GM23248 (cell line): ENCODE measurements around the gene SUCLG1. TPM values are rescaled to one million over a fixed set of nuclear protein-coding genes. Genes with fewer than 3 reads are reported as not detected.

ENCODE experiments used
- DNase-seq: peaks from one replicate; pipeline ENCODE4 v3.0.0-alpha.2; 2015
- H2AFZ ChIP-seq: fragments of 200-600 bp; sonication (generic); 2 replicates; pipeline ENCODE4 v1.6.1; 2016; ENCODE audit warnings: antibody characterized with exemption
- H3F3A ChIP-seq: fragments of 200-600 bp; sonication (generic); 2 replicates; pipeline ENCODE4 v1.6.1; 2016; ENCODE audit warnings: mild to moderate bottlenecking, antibody characterized with exemption, mixed run types; ENCODE audit not compliant: insufficient read depth
- H3K27ac ChIP-seq: fragments of 200-600 bp; sonication (generic); 2 replicates; pipeline ENCODE4 v1.5.1; 2016; ENCODE audit warnings: mild to moderate bottlenecking
- H3K27me3 ChIP-seq: fragments of 200-600 bp; sonication (generic); replicated peaks from 2 replicates; pipeline ENCODE4 v1.6.1; 2016; ENCODE audit warnings: mild to moderate bottlenecking; ENCODE audit not compliant: insufficient read depth
- H3K36me3 ChIP-seq: fragments of 200-600 bp; sonication (generic); 2 replicates; pipeline ENCODE4 v1.6.1; 2016; ENCODE audit warnings: low read depth, mild to moderate bottlenecking
- H3K4me1 ChIP-seq: fragments of 200-600 bp; sonication (generic); 2 replicates; pipeline ENCODE4 v1.6.1; 2016; ENCODE audit warnings: mild to moderate bottlenecking; ENCODE audit not compliant: insufficient read depth
- H3K4me2 ChIP-seq: fragments of 200-600 bp; sonication (generic); one replicate; pipeline ENCODE4 v1.6.1; 2016; ENCODE audit warnings: mild to moderate bottlenecking; ENCODE audit not compliant: unreplicated experiment
- H3K4me3 ChIP-seq: fragments of 200-600 bp; sonication (generic); 2 replicates; pipeline ENCODE4 v1.5.1; 2016; ENCODE audit warnings: mild to moderate bottlenecking
- H3K79me2 ChIP-seq: fragments of 200-600 bp; sonication (generic); 2 replicates; pipeline ENCODE4 v1.6.1; 2016; ENCODE audit warnings: mild to moderate bottlenecking; ENCODE audit not compliant: insufficient read depth
- H3K9ac ChIP-seq: fragments of 200-600 bp; sonication (generic); 2 replicates; pipeline ENCODE4 v1.6.1; 2016; ENCODE audit warnings: mild to moderate bottlenecking
- H3K9me2 ChIP-seq: fragments of 200-600 bp; sonication (generic); 2 replicates; pipeline ENCODE4 v1.6.1; 2016; ENCODE audit warnings: mixed run types, mild to moderate bottlenecking, moderate library complexity; ENCODE audit not compliant: insufficient read depth
- H3K9me3 ChIP-seq: fragments of 200-600 bp; sonication (generic); one replicate; pipeline ENCODE4 v1.6.1; 2017; ENCODE audit warnings: low read depth
- H4K20me1 ChIP-seq: fragments of 200-600 bp; sonication (generic); 2 replicates; pipeline ENCODE4 v1.6.0; 2016; ENCODE audit not compliant: insufficient read depth
- EZH2 ChIP-seq: fragments of 200-600 bp; sonication (generic); IDR thresholded peaks from 2 replicates; pipeline ENCODE4 v1.6.1; 2018; ENCODE audit warnings: antibody characterized with exemption, mild to moderate bottlenecking; ENCODE audit not compliant: insufficient read depth, poor library complexity, severe bottlenecking
- EZH2phosphoT487 ChIP-seq: fragments of 200-600 bp; sonication (generic); IDR thresholded peaks from 2 replicates; pipeline ENCODE4 v1.6.1; 2018; ENCODE audit warnings: antibody characterized with exemption, moderate library complexity, mild to moderate bottlenecking, low read depth; ENCODE audit not compliant: insufficient read depth
- WGBS, 2 experiments: methylation state at CpG; one replicate each; pipeline ENCODE4 v1.1.6; 2015 to 2017; ENCODE audit warnings: low lambda C conversion rate in 2 of 2, low coverage in 1 of 2; ENCODE audit errors: missing lambda C conversion rate in 2 of 2; 5-methylcytosine and 5-hydroxymethylcytosine counted together
- in situ Hi-C: fragments of 300-500 bp; cut with MboI; formaldehyde crosslinking; loops from 2 replicates; pipeline ENCODE4 v1.15.0; 2020
- polyA plus RNA-seq: library from polyadenylated mRNA; unstranded; fragments of >200 nt; fragmentation: Nextera tagmentation; extraction: Ambion mirVana; gene quantifications from 2 replicates; pipeline ENCODE4 v1.2.1, GENCODE V29; 2016
- total RNA-seq: library from RNA; depleted of rRNA; stranded (reverse); fragments of >200 nt; shearing (Covaris generic); gene quantifications from 2 replicates; pipeline ENCODE4 v1.2.3, GENCODE V29; 2014

SUCLG1 gene
- total and polyA plus RNA-seq, 2 experiments from 2014 or later = 50.4 to 80.2 TPM

- in situ Hi-C loops = no loop called here
- H3K27ac ChIP-seq = no peak overlapping the region
- peaks cover 6% of the 10 kb centered on the region for H3F3A ChIP-seq
- DNase-seq = no peak
- no peak overlapping the region for H2AFZ ChIP-seq
- no peaks in the 10 kb centered on the region for H4K20me1 ChIP-seq
- H3K79me2 ChIP-seq = no peaks in the 10 kb centered on the region
- no peaks in the 10 kb centered on the region for H3K27me3 ChIP-seq
- no peak for TF ChIP-seq EZH2
- H3K9ac ChIP-seq = no peak overlapping the region
- WGBS, 2 experiments = 80 to 95% methylated on average over 3 of the region's 3 CpGs
- H3K4me1 ChIP-seq = peaks cover 10% of the 10 kb centered on the region
- H3K4me3 ChIP-seq = no peak overlapping the region
- H3K4me2 ChIP-seq = no peak overlapping the region
- H3K9me3 ChIP-seq = no peaks in the 10 kb centered on the region
- H3K36me3 ChIP-seq = peaks cover 28% of the 10 kb centered on the region
- no peaks in the 10 kb centered on the region for H3K9me2 ChIP-seq
These were observed 33.8 kb downstream of the SUCLG1 start for GRCh38 chr2:84425310-84425709.

GRCh38 chr2:84424152-84424551 is 34.9 kb downstream of the SUCLG1 start:
- peaks cover 6% of the 10 kb centered on the region for H3F3A ChIP-seq
- in situ Hi-C loops = no loop called here
- H3K4me1 ChIP-seq = peaks cover 10% of the 10 kb centered on the region
- TF ChIP-seq EZH2phosphoT487 (no peak), EZH2 (no peak)
- H3K27me3 ChIP-seq = no peaks in the 10 kb centered on the region
- peak; percentile 43 for DNase-seq
- no peak overlapping the region for H3K4me3 ChIP-seq
- peaks cover 16% of the 10 kb centered on the region for H3K36me3 ChIP-seq
- H3K9ac ChIP-seq = no peak overlapping the region
- no peak overlapping the region for H3K27ac ChIP-seq
- H4K20me1 ChIP-seq = no peaks in the 10 kb centered on the region
- H2AFZ ChIP-seq = no peak overlapping the region
- no peaks in the 10 kb centered on the region for H3K79me2 ChIP-seq
- H3K9me3 ChIP-seq = no peaks in the 10 kb centered on the region
- no peak overlapping the region for H3K4me2 ChIP-seq
- no peaks in the 10 kb centered on the region for H3K9me2 ChIP-seq

GRCh38 chr2:84421791-84422190 is 37.3 kb downstream of the SUCLG1 start:
- in situ Hi-C loops = no loop called here
- TF ChIP-seq EZH2phosphoT487 (no peak), EZH2 (no peak)

GRCh38 chr2:84421197-84421596 is 37.9 kb downstream of the SUCLG1 start:
- H3K27ac ChIP-seq = no peak overlapping the region
- H3K9me2 ChIP-seq = no peaks in the 10 kb centered on the region
- no peak overlapping the region for H3K4me3 ChIP-seq
- TF ChIP-seq EZH2 (no peak), EZH2phosphoT487 (no peak)
- H3F3A ChIP-seq = 0 out of 2 replicates have a peak, but pooled peaks cover 6% of the 10 kb centered on the region
- 94 to 97% methylated on average over 2 of the region's 2 CpGs for WGBS, 2 experiments
- H4K20me1 ChIP-seq = no peaks in the 10 kb centered on the region
- H2AFZ ChIP-seq = no peak overlapping the region
- no peak overlapping the region for H3K4me2 ChIP-seq
- no peaks in the 10 kb centered on the region for H3K4me1 ChIP-seq
- peaks cover 7% of the 10 kb centered on the region; the same call in 1 of the 2 replicates for H3K36me3 ChIP-seq
- DNase-seq = no peak
- no peaks in the 10 kb centered on the region for H3K9me3 ChIP-seq
- no peak overlapping the region for H3K9ac ChIP-seq
- in situ Hi-C loops = no loop called here
- no peaks in the 10 kb centered on the region for H3K79me2 ChIP-seq
- no peaks in the 10 kb centered on the region for H3K27me3 ChIP-seq

More at GRCh38 chr2:84421791-84422190, 37.3 kb downstream of the SUCLG1 start:
- peaks cover 7% of the 10 kb centered on the region; the same call in 1 of the 2 replicates for H3K36me3 ChIP-seq
- H4K20me1 ChIP-seq = no peaks in the 10 kb centered on the region
- DNase-seq = no peak
- H3K9ac ChIP-seq = no peak overlapping the region
- H3K4me1 ChIP-seq = no peaks in the 10 kb centered on the region
- H3K79me2 ChIP-seq = no peaks in the 10 kb centered on the region
- no peak overlapping the region for H3K4me2 ChIP-seq
- no peak overlapping the region for H3K27ac ChIP-seq
- H2AFZ ChIP-seq = no peak overlapping the region
- H3K9me2 ChIP-seq = no peaks in the 10 kb centered on the region
- 70 to 80% methylated on average over 1 of the region's 1 CpG for WGBS, 2 experiments
- no peaks in the 10 kb centered on the region for H3K9me3 ChIP-seq
- no peak overlapping the region for H3K4me3 ChIP-seq
- H3K27me3 ChIP-seq = no peaks in the 10 kb centered on the region
- 0 out of 2 replicates have a peak, but pooled peaks cover 6% of the 10 kb centered on the region for H3F3A ChIP-seq

- Histone ChIP-seq H3F3A (0 out of 2 replicates have a peak, but pooled peaks cover 6% of the 10 kb centered on the region), H3K79me2 (no peaks in the 10 kb centered on the region), H3K4me1 (0 out of 2 replicates have a peak, but pooled peaks cover 7% of the 10 kb centered on the region), H3K27me3 (no peaks in the 10 kb centered on the region), H4K20me1 (no peaks in the 10 kb centered on the region), H3K9me2 (no peaks in the 10 kb centered on the region), H3K27ac (no peak overlapping the region), H2AFZ (no peak overlapping the region), H3K36me3 (no peaks in the 10 kb centered on the region), H3K9ac (no peak overlapping the region), H3K9me3 (no peaks in the 10 kb centered on the region), H3K4me2 (no peak overlapping the region), H3K4me3 (no peak overlapping the region)
- no peak for TF ChIP-seq EZH2
- TF ChIP-seq EZH2phosphoT487 = no peak
- in situ Hi-C loops = no loop called here
- peak; percentile 50 for DNase-seq
- WGBS, 2 experiments = 75 to 77% methylated on average over 4 of the region's 4 CpGs
These were observed 41.5 kb downstream of the SUCLG1 start for GRCh38 chr2:84417453-84418145.
